ENCODE measurements around the gene SLC6A5.
A peak's percentile ranks its signal among the peaks of the same experiment; 100 is the strongest.

Gene SLC6A5

DNA sequence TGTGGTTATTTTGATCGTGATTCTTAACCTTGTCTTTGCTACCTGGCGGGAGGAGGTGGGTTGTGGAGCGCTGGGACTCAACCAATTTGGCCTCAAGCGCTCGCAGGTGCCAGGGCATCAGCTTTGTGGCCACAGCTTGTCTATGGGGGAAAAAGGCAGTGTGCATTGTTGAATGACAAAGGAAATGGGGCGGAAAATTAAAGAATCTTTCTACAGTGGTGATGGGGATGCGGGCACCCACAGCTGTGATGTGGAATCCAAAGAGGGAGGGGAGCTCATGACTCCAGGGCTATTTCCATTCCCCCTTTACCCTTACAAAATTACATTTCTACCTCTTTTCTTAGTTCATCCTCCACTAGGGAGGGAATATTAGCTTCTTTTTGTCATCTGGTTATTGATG lies 1.1 kb downstream of the SLC6A5 start:
- H3K9me3 ChIP-seq (ENCODE audit: low read length), result no peaks in the 10 kb centered on the region
- peaks cover 87% of the 10 kb centered on the region for H3K27me3 ChIP-seq (ENCODE audit: insufficient read depth, low read length)
- H3K36me3 ChIP-seq (ENCODE audit: insufficient read depth, low read length), result no peaks in the 10 kb centered on the region
- H2AFZ ChIP-seq (ENCODE audit: low read depth, low read length), result no peak overlapping the region
- H3K4me3 ChIP-seq (ENCODE audit: low read length), result no peak overlapping the region
- no peaks in the 10 kb centered on the region for H3K4me1 ChIP-seq (ENCODE audit: insufficient read depth, low read length)

DNA sequence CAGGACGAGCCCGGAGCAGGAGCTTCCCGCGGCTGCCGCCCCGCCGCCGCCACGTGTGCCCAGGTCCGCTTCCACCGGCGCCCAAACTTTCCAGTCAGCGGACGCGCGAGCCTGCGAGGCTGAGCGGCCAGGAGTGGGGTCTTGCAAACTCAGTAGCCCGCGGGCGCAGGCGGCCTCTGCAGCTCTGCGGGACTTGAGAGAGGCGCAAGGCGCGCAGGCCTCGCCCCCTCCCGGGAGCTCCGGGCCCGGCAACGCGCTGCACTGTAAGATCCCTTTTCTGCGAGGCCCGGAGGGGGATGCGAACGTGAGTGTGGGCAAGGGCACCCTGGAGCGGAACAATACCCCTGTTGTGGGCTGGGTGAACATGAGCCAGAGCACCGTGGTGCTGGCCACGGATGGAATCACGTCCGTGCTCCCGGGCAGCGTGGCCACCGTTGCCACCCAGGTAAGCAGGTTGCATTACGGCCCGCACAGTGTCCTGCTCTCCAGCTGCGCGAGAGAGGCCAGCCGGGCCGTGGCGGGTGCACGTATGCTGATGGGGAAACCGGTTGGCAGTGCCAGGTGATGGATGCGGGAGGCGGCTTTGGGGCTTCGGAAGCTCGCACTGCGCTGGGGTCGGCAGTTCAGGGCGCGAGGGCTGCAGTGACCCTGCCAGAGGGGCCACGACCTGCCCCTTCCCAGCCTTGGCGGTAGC lies 2.0 kb downstream of the SLC6A5 start:
- no peak overlapping the region for H2AFZ ChIP-seq (ENCODE audit: low read depth, low read length)
- H3K27me3 ChIP-seq (ENCODE audit: insufficient read depth, low read length), result peaks cover 86% of the 10 kb centered on the region
- no peaks in the 10 kb centered on the region for H3K4me1 ChIP-seq (ENCODE audit: insufficient read depth, low read length)
- no peaks in the 10 kb centered on the region for H3K36me3 ChIP-seq (ENCODE audit: insufficient read depth, low read length)
- H3K4me3 ChIP-seq (ENCODE audit: low read length), result no peak overlapping the region
- no peaks in the 10 kb centered on the region for H3K9me3 ChIP-seq (ENCODE audit: low read length)

DNA sequence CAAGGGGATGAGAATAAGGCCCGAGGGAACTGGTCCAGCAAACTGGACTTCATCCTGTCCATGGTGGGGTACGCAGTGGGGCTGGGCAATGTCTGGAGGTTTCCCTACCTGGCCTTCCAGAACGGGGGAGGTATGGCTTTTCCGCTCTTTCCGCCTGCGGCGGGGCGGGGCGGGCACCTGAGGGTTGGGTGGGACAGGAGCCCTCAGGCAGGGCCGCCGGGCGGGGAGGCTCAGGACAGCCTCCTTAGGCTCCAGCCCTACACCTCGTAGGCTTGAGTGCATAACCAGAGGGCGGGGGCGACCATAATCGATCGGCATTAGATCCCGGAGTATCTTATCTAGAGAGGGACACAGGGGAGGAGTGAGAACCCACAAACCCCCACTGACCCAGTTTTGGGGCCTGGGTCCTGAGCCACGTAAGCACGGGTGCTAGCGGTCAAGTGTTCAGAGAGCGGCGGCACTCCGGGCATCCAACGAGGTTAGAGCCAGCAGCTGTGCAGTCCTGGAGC lies 4.9 kb downstream of the SLC6A5 start:
- Histone ChIP-seq H3K27me3 (ENCODE audit: insufficient read depth, low read length) (peaks cover 62% of the 10 kb centered on the region), H3K4me3 (ENCODE audit: low read length) (no peak overlapping the region), H3K4me1 (ENCODE audit: insufficient read depth, low read length) (no peaks in the 10 kb centered on the region), H2AFZ (ENCODE audit: low read depth, low read length) (no peak overlapping the region), H3K9me3 (ENCODE audit: low read length) (no peaks in the 10 kb centered on the region), H3K36me3 (ENCODE audit: insufficient read depth, low read length) (no peaks in the 10 kb centered on the region)

- Histone ChIP-seq H3K4me3 (ENCODE audit: low read length) (no peak overlapping the region), H3K27me3 (ENCODE audit: insufficient read depth, low read length) (peaks cover 55% of the 10 kb centered on the region), H2AFZ (ENCODE audit: low read depth, low read length) (no peak overlapping the region), H3K9me3 (ENCODE audit: low read length) (no peaks in the 10 kb centered on the region), H3K36me3 (ENCODE audit: insufficient read depth, low read length) (no peaks in the 10 kb centered on the region), H3K4me1 (ENCODE audit: insufficient read depth, low read length) (peaks cover 3% of the 10 kb centered on the region)
Observed at GRCh38 chr11:20604864-20605601, 5.6 kb downstream of the SLC6A5 start.

GRCh38 chr11:20605602-20606091 lies 6.2 kb downstream of the SLC6A5 start:
- no peak overlapping the region for H3K4me3 ChIP-seq (ENCODE audit: low read length)
- no peaks in the 10 kb centered on the region for H3K9me3 ChIP-seq (ENCODE audit: low read length)
- peaks cover 49% of the 10 kb centered on the region for H3K27me3 ChIP-seq (ENCODE audit: insufficient read depth, low read length)

DNA sequence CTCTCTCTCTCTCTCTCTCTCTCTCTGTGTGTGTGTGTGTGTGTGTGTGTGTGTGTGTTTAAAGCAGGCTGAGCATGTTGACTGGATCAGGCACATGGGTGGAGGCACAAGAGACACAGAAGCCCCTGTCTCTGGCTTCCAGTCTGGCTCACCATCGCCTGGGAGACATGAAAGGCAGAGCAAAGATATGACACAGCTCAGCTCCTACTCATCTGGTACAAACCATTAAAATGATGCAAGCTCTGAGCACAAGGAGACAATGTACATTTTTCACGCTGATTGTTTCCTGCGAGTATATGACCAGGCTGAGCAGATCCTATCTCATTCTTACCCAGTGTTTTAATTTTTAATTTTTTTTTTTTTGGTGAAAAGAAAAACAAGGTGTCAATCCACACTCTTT lies 9.5 kb downstream of the SLC6A5 start:
- Histone ChIP-seq H3K4me3 (ENCODE audit: low read length) (no peak overlapping the region), H3K4me1 (ENCODE audit: insufficient read depth, low read length) (peaks cover 10% of the 10 kb centered on the region), H2AFZ (ENCODE audit: low read depth, low read length) (no peak overlapping the region), H3K36me3 (ENCODE audit: insufficient read depth, low read length) (no peaks in the 10 kb centered on the region), H3K27me3 (ENCODE audit: insufficient read depth, low read length) (peaks cover 16% of the 10 kb centered on the region), H3K9me3 (ENCODE audit: low read length) (no peaks in the 10 kb centered on the region)

More at GRCh38 chr11:20605602-20606091, 6.2 kb downstream of the SLC6A5 start:
- H3K36me3 ChIP-seq (ENCODE audit: insufficient read depth, low read length), result no peaks in the 10 kb centered on the region
- no peak overlapping the region for H2AFZ ChIP-seq (ENCODE audit: low read depth, low read length)
- peaks cover 8% of the 10 kb centered on the region for H3K4me1 ChIP-seq (ENCODE audit: insufficient read depth, low read length)

- H3K4me3 ChIP-seq (ENCODE audit: low read length), result peak overlapping the region; percentile 12
- H3K9me3 ChIP-seq (ENCODE audit: low read length), result no peaks in the 10 kb centered on the region
- H3K36me3 ChIP-seq (ENCODE audit: insufficient read depth, low read length), result no peaks in the 10 kb centered on the region
- peaks cover 10% of the 10 kb centered on the region for H3K4me1 ChIP-seq (ENCODE audit: insufficient read depth, low read length)
- peaks cover 10% of the 10 kb centered on the region for H3K27me3 ChIP-seq (ENCODE audit: insufficient read depth, low read length)
- H2AFZ ChIP-seq (ENCODE audit: low read depth, low read length), result peak overlapping the region; percentile 60
Observed at GRCh38 chr11:20609727-20610707, 10.6 kb downstream of the SLC6A5 start.

DNA sequence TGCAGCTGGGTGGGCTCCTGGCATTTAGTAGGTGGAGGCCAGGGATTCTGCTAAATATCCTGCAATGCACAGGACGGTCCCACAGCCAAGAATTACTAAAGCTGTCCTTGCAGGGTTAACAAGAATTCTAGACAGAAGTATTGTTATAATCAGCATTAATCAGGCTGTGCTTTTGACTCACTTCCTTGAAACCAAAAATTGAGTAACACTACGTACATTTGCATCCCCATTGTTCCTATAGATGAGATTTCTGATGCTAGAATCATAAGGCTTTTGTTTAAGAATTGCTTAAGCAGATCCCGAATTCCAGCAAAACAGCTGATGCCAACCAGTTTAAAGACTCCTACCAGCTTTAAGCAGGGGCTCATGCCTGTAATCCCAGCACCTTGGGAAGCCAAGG lies 11.4 kb downstream of the SLC6A5 start:
- peaks cover 9% of the 10 kb centered on the region for H3K27me3 ChIP-seq (ENCODE audit: insufficient read depth, low read length)
- no peak overlapping the region for H3K4me3 ChIP-seq (ENCODE audit: low read length)
- H2AFZ ChIP-seq (ENCODE audit: low read depth, low read length), result no peak overlapping the region
- H3K9me3 ChIP-seq (ENCODE audit: low read length), result no peaks in the 10 kb centered on the region
- H3K36me3 ChIP-seq (ENCODE audit: insufficient read depth, low read length), result no peaks in the 10 kb centered on the region
- H3K4me1 ChIP-seq (ENCODE audit: insufficient read depth, low read length), result peaks cover 10% of the 10 kb centered on the region

DNA sequence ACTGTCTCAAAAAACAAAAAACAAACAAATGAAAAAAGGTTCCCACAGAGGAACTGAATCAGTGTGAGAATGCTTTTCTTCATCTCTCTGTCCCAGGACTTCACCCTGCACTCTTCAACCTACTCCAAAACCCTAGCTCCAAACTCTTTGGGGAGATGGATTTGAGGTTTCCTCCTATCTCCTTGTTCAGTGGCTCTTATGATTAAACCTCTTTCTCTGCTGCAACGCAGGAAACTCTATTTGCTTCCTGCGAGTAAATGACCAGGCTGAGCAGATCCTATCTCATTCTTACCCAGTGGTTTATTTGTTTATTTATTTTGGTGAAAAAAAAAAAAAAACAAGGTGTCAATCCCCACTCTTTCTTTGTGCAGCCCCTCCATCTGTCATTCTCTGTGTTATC lies 12.0 kb downstream of the SLC6A5 start:
- Histone ChIP-seq H3K4me1 (ENCODE audit: insufficient read depth, low read length) (peaks cover 10% of the 10 kb centered on the region), H3K4me3 (ENCODE audit: low read length) (no peak overlapping the region), H3K9me3 (ENCODE audit: low read length) (no peaks in the 10 kb centered on the region), H2AFZ (ENCODE audit: low read depth, low read length) (no peak overlapping the region), H3K36me3 (ENCODE audit: insufficient read depth, low read length) (no peaks in the 10 kb centered on the region), H3K27me3 (ENCODE audit: insufficient read depth, low read length) (peaks cover 5% of the 10 kb centered on the region)

GRCh38 chr11:20611892-20612291 lies 12.5 kb downstream of the SLC6A5 start:
- Histone ChIP-seq H3K9me3 (ENCODE audit: low read length) (no peaks in the 10 kb centered on the region), H3K4me1 (ENCODE audit: insufficient read depth, low read length) (peaks cover 10% of the 10 kb centered on the region), H3K36me3 (ENCODE audit: insufficient read depth, low read length) (no peaks in the 10 kb centered on the region), H2AFZ (ENCODE audit: low read depth, low read length) (no peak overlapping the region), H3K27me3 (ENCODE audit: insufficient read depth, low read length) (peaks cover 7% of the 10 kb centered on the region), H3K4me3 (ENCODE audit: low read length) (no peak overlapping the region)

- H3K36me3 ChIP-seq (ENCODE audit: insufficient read depth, low read length), result no peaks in the 10 kb centered on the region
- no peak overlapping the region for H2AFZ ChIP-seq (ENCODE audit: low read depth, low read length)
- H3K4me1 ChIP-seq (ENCODE audit: insufficient read depth, low read length), result peaks cover 10% of the 10 kb centered on the region
- no peaks in the 10 kb centered on the region for H3K9me3 ChIP-seq (ENCODE audit: low read length)
- H3K27me3 ChIP-seq (ENCODE audit: insufficient read depth, low read length), result peaks cover 7% of the 10 kb centered on the region
- no peak overlapping the region for H3K4me3 ChIP-seq (ENCODE audit: low read length)
Observed at GRCh38 chr11:20612416-20612815, 13.0 kb downstream of the SLC6A5 start.

DNA sequence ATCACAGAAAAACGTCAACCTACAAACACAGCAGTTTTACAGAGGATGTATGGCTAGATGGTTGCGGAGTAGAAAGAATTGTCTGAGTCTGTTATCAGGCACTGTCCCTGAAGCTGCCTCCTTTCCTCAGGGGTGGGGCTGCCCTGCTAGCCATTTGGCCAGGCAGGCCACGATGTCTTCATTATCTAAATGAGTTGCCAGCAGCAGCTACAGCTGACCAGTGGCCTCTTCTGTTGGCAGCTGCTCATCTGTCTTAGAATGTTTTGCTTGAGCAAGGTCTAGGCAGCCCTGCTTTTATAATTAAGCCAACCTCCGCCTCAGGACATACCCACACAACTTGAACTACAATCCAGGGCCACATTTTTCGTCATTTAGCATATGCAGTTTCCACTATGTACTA lies 17.5 kb downstream of the SLC6A5 start:
- H3K27me3 ChIP-seq (ENCODE audit: insufficient read depth, low read length), result peaks cover 7% of the 10 kb centered on the region
- H3K4me3 ChIP-seq (ENCODE audit: low read length), result no peak overlapping the region
- no peaks in the 10 kb centered on the region for H3K36me3 ChIP-seq (ENCODE audit: insufficient read depth, low read length)
- no peaks in the 10 kb centered on the region for H3K4me1 ChIP-seq (ENCODE audit: insufficient read depth, low read length)
- H3K9me3 ChIP-seq (ENCODE audit: low read length), result no peaks in the 10 kb centered on the region
- no peak overlapping the region for H2AFZ ChIP-seq (ENCODE audit: low read depth, low read length)
